Loucy (cell line): ENCODE measurements around the gene ASGR2.

Experiments used
- H2AFZ ChIP-seq: fragments of 200-600 bp; sonication (generic); 2 replicates; pipeline ENCODE4 v1.6.0; 2016; ENCODE audit warnings: antibody characterized with exemption, mild to moderate bottlenecking, low read length, moderate library complexity
- H3F3A ChIP-seq: fragments of 200-600 bp; 2 replicates; pipeline ENCODE4 v1.6.0; 2016; ENCODE audit warnings: antibody characterized with exemption, low read depth, mild to moderate bottlenecking
- H3K27me3 ChIP-seq: fragments of 200-600 bp; sonication (generic); 2 replicates; pipeline ENCODE4 v1.6.1; 2014; ENCODE audit warnings: low read length, mild to moderate bottlenecking; ENCODE audit not compliant: insufficient read depth, poor library complexity, severe bottlenecking
- H3K36me3 ChIP-seq: fragments of 200-600 bp; sonication (generic); 2 replicates; pipeline ENCODE4 v1.6.1; 2016; ENCODE audit warnings: low read length; ENCODE audit not compliant: insufficient read depth
- H3K4me1 ChIP-seq: fragments of 200-600 bp; sonication (generic); 2 replicates; pipeline ENCODE4 v1.5.1; 2014; ENCODE audit warnings: low read length, mild to moderate bottlenecking; ENCODE audit not compliant: insufficient read depth, poor library complexity, severe bottlenecking
- H3K4me2 ChIP-seq: fragments of 200-600 bp; sonication (generic); 2 replicates; pipeline ENCODE4 v1.6.0; 2014; ENCODE audit warnings: antibody characterized with exemption, low read length, low read depth, mild to moderate bottlenecking; ENCODE audit not compliant: poor library complexity, severe bottlenecking
- H3K4me3 ChIP-seq: fragments of 200-600 bp; sonication (generic); 2 replicates; pipeline ENCODE4 v1.5.1; 2014; ENCODE audit warnings: low read length, mild to moderate bottlenecking, mixed read lengths; ENCODE audit not compliant: poor library complexity, severe bottlenecking
- H3K79me2 ChIP-seq: fragments of 200-600 bp; sonication (generic); 2 replicates; pipeline ENCODE4 v1.6.1; 2014; ENCODE audit warnings: low read length; ENCODE audit not compliant: insufficient read depth
- H3K9ac ChIP-seq: fragments of 200-600 bp; sonication (generic); 2 replicates; pipeline ENCODE4 v1.6.0; 2014; ENCODE audit warnings: mild to moderate bottlenecking, low read depth, low read length, moderate library complexity; ENCODE audit not compliant: poor library complexity, severe bottlenecking
- H3K9me2 ChIP-seq: fragments of 200-600 bp; sonication (generic); replicated peaks from 2 replicates; pipeline ENCODE4 v1.6.1; 2016; ENCODE audit warnings: low read depth, low read length, mixed read lengths
- H3K9me3 ChIP-seq: fragments of 200-600 bp; sonication (generic); 2 replicates; pipeline ENCODE4 v1.6.1; 2014; ENCODE audit warnings: mild to moderate bottlenecking, antibody characterized with exemption, low read length, low read depth; ENCODE audit not compliant: insufficient read depth
- H4K20me1 ChIP-seq: fragments of 200-600 bp; sonication (generic); 2 replicates; pipeline ENCODE4 v1.6.0; 2014; ENCODE audit warnings: antibody characterized with exemption, low read length, mild to moderate bottlenecking; ENCODE audit not compliant: insufficient read depth, poor library complexity, severe bottlenecking
- CTCF ChIP-seq: fragments of 200-600 bp; sonication (generic); conservative IDR thresholded peaks from 2 replicates; pipeline ENCODE4 v1.5.1; 2014; ENCODE audit warnings: mild to moderate bottlenecking, antibody characterized with exemption, low read length
- EZH2phosphoT487 ChIP-seq: fragments of 200-600 bp; IDR thresholded peaks from 2 replicates; pipeline ENCODE4 v1.6.1; 2018; ENCODE audit warnings: antibody characterized with exemption, mild to moderate bottlenecking, moderate library complexity, borderline replicate concordance

Gene ASGR2

GRCh38 chr17:7113273-7114071, 1.1 kb downstream of the ASGR2 start:
- Histone ChIP-seq H3K79me2 (no peaks in the 10 kb centered on the region), H3K4me3 (no peak overlapping the region), H3K9me2 (no peaks in the 10 kb centered on the region), H3K36me3 (no peaks in the 10 kb centered on the region), H3K4me2 (no peak overlapping the region), H3K4me1 (peaks cover 4% of the 10 kb centered on the region), H2AFZ (no peak overlapping the region), H3K27me3 (no peaks in the 10 kb centered on the region), H3K9me3 (no peaks in the 10 kb centered on the region), H4K20me1 (no peaks in the 10 kb centered on the region), H3F3A (no peaks in the 10 kb centered on the region), H3K9ac (no peak overlapping the region)
- no peak for TF ChIP-seq EZH2phosphoT487
- TF ChIP-seq CTCF, result no peak

GRCh38 chr17:7112510-7113108, 2.0 kb downstream of the ASGR2 start:
- Histone ChIP-seq H3F3A (no peaks in the 10 kb centered on the region), H3K27me3 (no peaks in the 10 kb centered on the region), H3K4me2 (no peak overlapping the region), H2AFZ (no peak overlapping the region), H3K79me2 (no peaks in the 10 kb centered on the region), H3K4me1 (peaks cover 4% of the 10 kb centered on the region), H3K36me3 (no peaks in the 10 kb centered on the region), H3K9ac (no peak overlapping the region), H3K9me3 (no peaks in the 10 kb centered on the region), H3K4me3 (no peak overlapping the region), H4K20me1 (no peaks in the 10 kb centered on the region), H3K9me2 (no peaks in the 10 kb centered on the region)
- no peak for TF ChIP-seq CTCF
- no peak for TF ChIP-seq EZH2phosphoT487

GRCh38 chr17:7111784-7112509, 2.7 kb downstream of the ASGR2 start:
- Histone ChIP-seq H3F3A (no peaks in the 10 kb centered on the region), H3K9ac (no peak overlapping the region), H3K4me2 (no peak overlapping the region), H3K4me3 (no peak overlapping the region), H3K79me2 (no peaks in the 10 kb centered on the region), H3K9me3 (no peaks in the 10 kb centered on the region), H4K20me1 (no peaks in the 10 kb centered on the region), H3K36me3 (no peaks in the 10 kb centered on the region), H3K27me3 (no peaks in the 10 kb centered on the region), H3K9me2 (no peaks in the 10 kb centered on the region), H2AFZ (no peak overlapping the region), H3K4me1 (peaks cover 4% of the 10 kb centered on the region)
- TF ChIP-seq EZH2phosphoT487 (no peak), CTCF (no peak)
